Mucosa of descending colon (tissue), 3 donors: ENCODE measurements around the gene CDK3. TPM values are rescaled to one million over a fixed set of nuclear protein-coding genes. Genes with fewer than 3 reads are reported as not detected.

Experiments used
- ATAC-seq: fragments of 200-7000 bp; cut with Tn5 transposase; one replicate; pipeline ENCODE4 v1.9.1; 2020; ENCODE audit warnings: mild to moderate bottlenecking, moderate library complexity
- DNase-seq, 3 donors: peaks; one replicate each; pipeline ENCODE4 v3.0.0-alpha.2; 2020
- H3K36me3 ChIP-seq: fragments of 200-600 bp; one replicate; pipeline ENCODE4 v1.8.0; 2021; ENCODE audit warnings: low read depth, mild to moderate bottlenecking
- H3K4me1 ChIP-seq: fragments of 200-600 bp; one replicate; pipeline ENCODE4 v1.8.0; 2021; ENCODE audit warnings: low read depth, mild to moderate bottlenecking
- H3K4me3 ChIP-seq: fragments of 200-600 bp; one replicate; pipeline ENCODE4 v1.8.0; 2021; ENCODE audit warnings: mild to moderate bottlenecking
- H3K9me3 ChIP-seq: fragments of 200-600 bp; one replicate; pipeline ENCODE4 v1.8.0; 2021; ENCODE audit warnings: mild to moderate bottlenecking
- intact Hi-C, 2 donors: fragments of 100-400 bp; cut with DNase I in 1 of 2; cut with micrococcal nuclease in 1 of 2; formaldehyde crosslinking; loops; one replicate each; pipeline versions ENCODE4 v1.11.0 to v1.11.1; 2022; cut with DNase I, micrococcal nuclease
- total RNA-seq, 3 donors: library from RNA; stranded (reverse); fragmentation: NEBNext Ultra II Directional in 2 of 3; extraction: Animal tissue kit (Norgen Biotek cat#: 25700) in 2 of 3; gene quantifications; one replicate each; pipeline versions ENCODE4 v1.2.1 to v1.2.4, GENCODE V29; 2021 to 2023
- TF ChIP-seq, protein P1 (sequence below): fragments of 200-600 bp; IDR thresholded peaks from one replicate; pipeline ENCODE4 v1.8.0; 2022; ENCODE audit warnings: antibody characterized with exemption, mild to moderate bottlenecking
- donor health status: DM: no; HTN: no; CAD: no; lungs with moderate emphysema.
- donor health status: DM: no; HTN: no; CAD: no.
- donor health status: DM: no; HTN: yes; CAD: no.

The CDK3 gene
- total RNA-seq, 3 donors from 2014 or later = 7.9 to 16.8 (median 12.5) TPM

DNA sequence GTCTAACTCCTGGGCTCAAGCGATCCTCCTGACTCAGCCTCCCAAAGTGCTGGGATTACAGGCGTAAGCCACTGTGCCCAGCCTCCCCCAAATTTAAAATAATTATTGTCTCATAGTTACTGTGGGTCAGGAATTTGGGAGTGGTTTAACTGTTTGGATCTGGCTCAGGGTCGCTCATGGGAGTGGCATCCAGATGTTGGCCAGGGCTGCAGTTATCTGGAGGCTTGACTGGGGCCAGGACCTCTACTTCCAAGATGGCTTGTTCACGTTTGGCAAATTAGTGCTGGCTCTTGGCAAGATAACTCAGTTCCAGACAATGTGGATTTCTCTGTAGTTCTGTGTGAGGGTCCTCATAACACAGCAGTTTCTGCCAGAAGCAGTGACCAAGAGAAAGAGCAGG is 13.6 kb upstream of the CDK3 start:
- H3K4me1 ChIP-seq = peaks cover 10% of the 10 kb centered on the region
- intact Hi-C loops = no loop called here
- H3K36me3 ChIP-seq = no peaks in the 10 kb centered on the region
- ATAC-seq (no peak), DNase-seq (peak in 1 of 3 donors; percentile 9)
- no peaks in the 10 kb centered on the region for H3K9me3 ChIP-seq
- no peak overlapping the region for H3K4me3 ChIP-seq
- TF ChIP-seq, protein P1, sequence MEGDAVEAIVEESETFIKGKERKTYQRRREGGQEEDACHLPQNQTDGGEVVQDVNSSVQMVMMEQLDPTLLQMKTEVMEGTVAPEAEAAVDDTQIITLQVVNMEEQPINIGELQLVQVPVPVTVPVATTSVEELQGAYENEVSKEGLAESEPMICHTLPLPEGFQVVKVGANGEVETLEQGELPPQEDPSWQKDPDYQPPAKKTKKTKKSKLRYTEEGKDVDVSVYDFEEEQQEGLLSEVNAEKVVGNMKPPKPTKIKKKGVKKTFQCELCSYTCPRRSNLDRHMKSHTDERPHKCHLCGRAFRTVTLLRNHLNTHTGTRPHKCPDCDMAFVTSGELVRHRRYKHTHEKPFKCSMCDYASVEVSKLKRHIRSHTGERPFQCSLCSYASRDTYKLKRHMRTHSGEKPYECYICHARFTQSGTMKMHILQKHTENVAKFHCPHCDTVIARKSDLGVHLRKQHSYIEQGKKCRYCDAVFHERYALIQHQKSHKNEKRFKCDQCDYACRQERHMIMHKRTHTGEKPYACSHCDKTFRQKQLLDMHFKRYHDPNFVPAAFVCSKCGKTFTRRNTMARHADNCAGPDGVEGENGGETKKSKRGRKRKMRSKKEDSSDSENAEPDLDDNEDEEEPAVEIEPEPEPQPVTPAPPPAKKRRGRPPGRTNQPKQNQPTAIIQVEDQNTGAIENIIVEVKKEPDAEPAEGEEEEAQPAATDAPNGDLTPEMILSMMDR = no peak

DNA sequence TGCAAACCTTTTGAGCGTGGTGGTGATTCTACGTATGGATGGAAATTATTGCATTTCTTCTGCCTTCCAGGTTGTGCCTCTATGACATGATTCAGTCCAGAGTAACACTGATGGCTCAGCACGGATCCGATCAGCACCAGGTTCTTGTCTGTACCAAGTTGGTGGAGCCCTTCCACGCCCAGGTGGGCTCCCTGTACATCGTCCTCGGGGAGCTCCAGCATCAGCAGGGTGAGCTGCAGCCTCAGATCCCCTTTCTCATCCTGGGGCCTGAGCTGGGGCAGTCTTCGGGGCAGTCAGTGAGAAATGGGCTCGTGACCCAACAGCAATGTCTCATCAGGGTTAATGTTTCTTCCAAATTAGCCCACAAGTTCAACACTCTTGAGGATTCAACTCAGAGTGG is 9.3 kb upstream of the CDK3 start:
- Histone ChIP-seq H3K4me1 (peaks cover 16% of the 10 kb centered on the region), H3K36me3 (no peaks in the 10 kb centered on the region), H3K9me3 (no peaks in the 10 kb centered on the region), H3K4me3 (no peak overlapping the region)
- TF ChIP-seq, protein P1 = no peak
- intact Hi-C loops = no loop called here
- ATAC-seq = no peak
- DNase-seq = peak in 1 of 3 donors; percentile 18

DNA sequence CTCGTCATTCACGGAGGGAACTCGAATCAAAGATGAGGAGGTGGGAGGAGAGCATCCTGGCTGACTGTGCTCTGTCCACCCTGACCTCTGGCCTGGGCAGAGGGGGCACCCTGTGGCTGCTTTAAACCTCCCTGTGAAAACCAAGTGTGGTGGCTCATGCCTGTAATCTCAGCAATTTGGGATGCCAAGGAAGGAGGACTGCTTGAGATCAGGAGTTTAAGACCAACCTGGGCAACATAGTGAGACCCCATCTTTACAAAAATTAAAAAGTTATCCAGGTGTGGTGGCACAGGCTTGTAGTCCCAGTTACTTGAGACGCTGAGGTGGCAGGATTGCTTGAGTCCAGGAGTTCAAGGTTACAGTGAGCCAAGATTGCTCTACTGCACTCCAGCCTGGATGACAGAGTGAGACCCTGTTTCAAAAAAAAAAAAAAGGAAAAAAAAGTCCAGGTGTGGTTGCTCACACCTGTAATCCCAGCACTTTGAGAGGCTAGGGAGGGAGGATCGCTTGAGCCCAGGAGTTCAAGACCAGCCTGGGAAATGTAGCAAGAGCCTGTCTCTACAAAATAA is 5.8 kb upstream of the CDK3 start:
- ATAC-seq (no peak), DNase-seq (peak in 1 of 3 donors; percentile 31)
- TF ChIP-seq, protein P1 = no peak
- Histone ChIP-seq H3K36me3 (no peaks in the 10 kb centered on the region), H3K9me3 (no peaks in the 10 kb centered on the region), H3K4me3 (no peak overlapping the region), H3K4me1 (peaks cover 38% of the 10 kb centered on the region)
- intact Hi-C loops = no loop called here

- Histone ChIP-seq H3K4me3 (no peak overlapping the region), H3K36me3 (no peaks in the 10 kb centered on the region), H3K4me1 (peaks cover 43% of the 10 kb centered on the region), H3K9me3 (no peaks in the 10 kb centered on the region)
- peak in 2 of 3 donors; percentile 47 to 56 for DNase-seq
- intact Hi-C loops = no loop called here
- TF ChIP-seq, protein P1 = no peak
- peak; percentile 7 for ATAC-seq
Measured at GRCh38 chr17:75995385-75995925, 5.2 kb upstream of the CDK3 start.

DNA sequence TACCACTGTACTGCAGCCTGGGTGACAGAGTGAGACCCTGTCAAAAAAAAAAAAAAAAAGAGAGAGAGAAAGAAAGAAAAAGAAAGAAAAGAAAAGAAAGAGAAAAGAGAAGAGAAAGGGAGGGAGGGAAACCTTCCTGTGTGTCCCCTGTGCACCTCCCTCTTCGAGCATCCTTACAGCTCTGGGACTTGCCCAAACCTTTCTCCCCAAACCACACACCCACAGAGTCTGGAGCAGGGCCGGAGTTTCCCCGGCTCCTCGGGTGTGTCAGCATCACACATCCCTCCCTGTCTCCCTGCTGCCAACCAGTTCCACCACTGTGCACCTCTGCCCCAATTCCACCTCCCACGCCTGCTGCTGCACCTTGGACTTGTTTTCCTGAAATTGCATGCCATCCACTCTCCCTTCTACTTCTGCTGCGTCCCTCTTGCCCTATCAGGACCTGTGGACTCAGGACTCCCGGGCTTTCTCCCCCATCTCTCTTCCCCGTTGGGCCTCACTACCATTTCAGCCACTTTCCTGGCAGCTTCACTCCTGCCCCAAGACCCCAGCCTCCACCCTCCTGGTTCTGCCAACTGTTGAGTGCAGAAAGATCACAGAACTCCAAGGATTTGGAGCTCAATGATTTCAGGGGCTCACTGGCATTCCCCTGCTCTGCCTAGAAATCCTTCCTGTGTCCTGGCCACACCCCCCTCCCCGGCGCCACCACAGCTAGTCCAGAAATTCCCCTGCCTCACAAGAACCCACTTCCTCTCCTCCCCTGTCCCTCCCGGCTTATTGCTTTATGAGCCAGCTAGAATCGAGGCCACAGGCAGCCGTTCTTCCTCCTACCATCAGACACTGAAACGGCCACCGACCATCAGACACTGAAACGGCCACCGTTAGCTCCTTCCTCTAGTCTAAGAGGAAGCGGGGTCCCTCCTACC is 3.7 kb upstream of the CDK3 start:
- H3K4me1 ChIP-seq = peaks cover 56% of the 10 kb centered on the region
- no peak overlapping the region for H3K4me3 ChIP-seq
- H3K9me3 ChIP-seq = no peaks in the 10 kb centered on the region
- peak; percentile 88 to 90 (median 89) for DNase-seq
- no peaks in the 10 kb centered on the region for H3K36me3 ChIP-seq
- TF ChIP-seq, protein P1 = no peak
- intact Hi-C loops = no loop called here
- ATAC-seq = peak; percentile 73
